Non-pigmented ciliary epithelial cell (primary cell): ENCODE results near the gene CITED4.

Experiments used
- DNase-seq: peaks from one replicate; pipeline ENCODE4 v3.0.0-alpha.2; 2010; ENCODE audit warnings: low read depth

CITED4 gene

GRCh38 chr1:40886318-40887011 is 24.3 kb upstream of the CITED4 start:
- no peak for DNase-seq

DNA sequence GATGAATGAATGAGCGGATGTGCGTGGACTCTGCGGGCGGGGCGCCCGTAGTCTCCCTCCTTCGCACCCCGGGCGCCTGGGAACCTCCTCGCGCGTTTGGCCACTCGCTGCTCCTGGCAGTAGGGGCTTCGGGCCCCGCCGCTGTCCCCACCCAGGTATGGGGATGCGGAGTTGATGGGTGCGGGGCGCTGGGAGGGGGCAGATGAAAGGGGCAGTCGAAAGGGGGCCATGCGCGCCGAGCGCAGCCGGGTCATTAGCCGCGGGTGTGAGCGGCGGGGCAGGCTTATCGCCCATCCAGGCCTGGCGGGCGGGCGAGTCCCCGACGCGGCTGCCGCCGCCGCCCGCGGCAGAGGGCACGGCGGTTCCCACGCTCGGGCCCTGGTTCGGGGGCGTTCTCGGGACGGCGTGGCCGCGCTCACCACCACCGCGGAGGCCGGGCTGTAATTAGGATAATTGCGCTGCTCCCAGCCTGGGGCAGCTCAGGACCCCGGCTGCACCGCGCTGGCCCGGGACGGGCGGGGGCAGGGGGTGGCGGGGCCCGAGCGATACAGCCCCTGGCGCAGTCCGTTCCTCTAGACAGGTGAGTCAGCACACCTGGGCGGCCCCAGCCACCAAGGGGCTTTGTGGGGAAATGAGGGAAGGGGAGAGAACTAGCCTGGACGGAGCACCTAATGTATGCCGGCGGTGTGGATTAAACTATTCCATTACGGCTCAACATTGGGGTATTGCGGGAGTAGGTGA is 22.1 kb upstream of the CITED4 start:
- DNase-seq = no peak

- no peak for DNase-seq
Observed at GRCh38 chr1:40880813-40881549, 18.8 kb upstream of the CITED4 start.

GRCh38 chr1:40879482-40880175 is 17.5 kb upstream of the CITED4 start:
- DNase-seq = no peak

GRCh38 chr1:40878906-40879305 is 16.7 kb upstream of the CITED4 start:
- no peak for DNase-seq

DNA sequence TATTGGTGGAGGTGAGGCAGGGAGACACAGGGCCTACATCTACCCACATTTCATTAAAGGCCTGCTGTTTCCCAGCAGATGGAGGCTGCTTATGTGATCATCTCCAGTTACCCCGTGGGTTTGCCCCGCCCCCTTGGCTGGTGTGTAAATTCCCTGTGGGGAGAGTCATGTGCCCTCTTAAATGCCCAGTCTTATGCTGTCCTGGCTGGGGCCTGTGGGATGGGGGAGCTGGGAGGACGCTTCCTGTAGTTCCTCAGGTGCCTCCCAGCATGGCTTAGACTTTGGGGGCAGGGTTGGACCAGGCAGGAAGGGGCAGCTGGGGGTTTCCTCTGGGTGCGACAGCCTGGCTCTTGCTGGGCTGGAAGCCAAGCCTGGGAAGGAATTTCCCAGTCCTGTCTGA is 15.5 kb upstream of the CITED4 start:
- no peak for DNase-seq

DNA sequence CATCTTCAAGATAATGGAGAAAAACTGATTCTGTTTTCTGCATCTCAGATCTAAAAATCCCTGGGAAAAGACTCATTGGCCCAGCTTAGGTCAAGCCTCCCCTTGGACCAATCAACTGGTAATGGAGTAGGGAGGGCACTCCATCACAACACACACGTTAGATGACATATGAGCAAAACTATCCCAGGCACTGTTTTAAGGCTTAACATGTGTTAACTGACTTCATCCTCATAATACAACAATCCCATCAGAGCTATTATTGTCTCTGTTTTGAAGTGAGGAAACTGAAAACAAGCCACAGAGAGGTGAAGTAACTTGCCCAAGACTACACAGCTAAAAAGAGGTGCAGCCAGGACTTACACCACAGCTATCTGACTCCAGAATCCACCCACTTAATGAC is 14.7 kb upstream of the CITED4 start:
- no peak for DNase-seq

DNA sequence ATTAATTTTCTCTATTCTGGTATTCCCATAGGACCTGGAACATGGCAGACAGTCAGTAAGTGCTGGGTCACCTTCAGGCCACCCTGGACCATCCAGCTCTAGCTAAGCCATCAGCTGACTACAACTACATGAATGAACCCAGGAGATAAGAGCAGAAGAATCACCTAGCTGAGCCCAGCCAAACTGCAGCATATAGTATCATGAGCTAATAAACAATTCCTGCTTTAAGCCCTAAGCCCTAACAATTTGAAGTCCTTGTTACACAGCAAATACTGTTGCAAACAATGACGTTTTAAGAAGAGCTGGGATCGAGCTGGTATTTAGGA is 14.2 kb upstream of the CITED4 start:
- no peak for DNase-seq

GRCh38 chr1:40873863-40874472 is 11.8 kb upstream of the CITED4 start:
- no peak for DNase-seq

DNA sequence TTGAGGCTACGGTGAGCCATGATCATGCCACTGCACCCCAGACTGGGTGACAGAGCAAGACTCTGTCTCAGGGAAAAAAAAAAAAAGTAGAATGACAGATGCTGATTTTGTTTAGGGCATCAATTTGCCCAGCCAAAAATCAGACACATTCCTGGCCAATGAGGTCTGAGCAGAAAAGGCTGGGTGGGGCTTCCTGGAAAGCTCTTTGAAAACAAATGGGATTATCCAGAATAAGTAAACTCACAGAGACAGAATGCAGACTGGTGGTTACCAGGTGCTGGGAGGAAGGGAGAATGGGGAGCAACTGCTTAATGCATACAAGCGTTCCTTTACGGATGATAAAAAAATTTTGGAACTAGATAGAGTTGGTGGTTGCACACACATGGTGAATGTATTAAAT is 10.1 kb upstream of the CITED4 start:
- no peak for DNase-seq

GRCh38 chr1:40870135-40870728 is 8.1 kb upstream of the CITED4 start:
- no peak for DNase-seq

- DNase-seq = peak; percentile 70
Observed at GRCh38 chr1:40868051-40868723, 6.0 kb upstream of the CITED4 start.

- DNase-seq = no peak
Observed at GRCh38 chr1:40861224-40862003, 749 bp downstream of the CITED4 start.

DNA sequence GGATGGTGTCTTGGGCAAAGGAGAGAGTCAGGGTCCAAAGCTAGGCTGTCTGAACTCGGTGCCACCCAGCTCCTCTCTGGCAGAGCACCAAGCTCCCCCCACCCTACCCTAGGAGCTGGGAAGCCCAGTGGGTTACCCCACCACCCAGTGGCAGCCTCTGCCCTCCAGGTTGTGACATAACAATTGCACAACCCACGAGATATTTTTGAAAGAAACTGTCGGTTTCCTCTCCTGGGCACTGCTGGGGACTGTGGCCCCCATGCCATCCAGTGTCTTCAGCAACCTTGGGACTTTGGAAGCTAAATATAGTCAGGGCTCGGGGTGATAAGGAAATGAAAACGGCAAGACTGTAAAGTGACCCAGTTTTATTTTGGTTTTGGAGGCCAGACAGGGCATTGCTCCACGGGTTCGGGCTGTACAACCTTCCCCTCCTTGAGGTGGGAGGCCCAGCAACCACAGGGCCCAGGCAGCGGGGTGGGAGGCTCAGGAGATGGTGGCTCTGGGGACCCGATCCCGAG is 1.4 kb downstream of the CITED4 start:
- DNase-seq = no peak

DNA sequence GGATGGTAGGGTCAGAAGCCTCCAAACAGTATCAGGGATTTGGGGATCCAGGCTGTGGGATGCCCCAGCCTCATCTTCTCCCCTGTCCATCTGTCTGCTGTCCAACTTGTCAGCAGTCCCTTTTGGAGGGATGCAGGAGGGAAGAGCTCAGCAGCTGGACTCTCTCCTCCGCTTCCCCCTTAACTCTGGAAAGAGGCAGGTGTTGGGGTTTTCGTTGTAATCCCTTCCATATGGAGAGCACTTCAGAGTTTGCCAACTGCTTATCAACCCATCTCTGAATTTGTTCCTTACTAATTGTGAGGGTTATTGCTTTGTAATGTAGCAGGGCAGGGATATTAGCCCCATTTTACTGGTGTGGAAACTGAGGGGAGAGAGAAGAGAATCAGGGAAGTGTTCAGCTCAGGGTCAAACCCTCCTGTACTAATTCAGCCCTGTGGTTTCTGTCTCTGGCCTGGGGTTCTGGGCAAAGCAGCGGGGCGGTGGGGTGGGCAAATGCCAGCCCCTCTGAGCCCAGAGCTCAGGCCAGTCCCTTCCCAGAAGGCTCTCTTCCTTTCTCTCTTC is 3.2 kb downstream of the CITED4 start:
- DNase-seq = no peak

- no peak for DNase-seq
Observed at GRCh38 chr1:40857737-40858136, 4.4 kb downstream of the CITED4 start.

DNA sequence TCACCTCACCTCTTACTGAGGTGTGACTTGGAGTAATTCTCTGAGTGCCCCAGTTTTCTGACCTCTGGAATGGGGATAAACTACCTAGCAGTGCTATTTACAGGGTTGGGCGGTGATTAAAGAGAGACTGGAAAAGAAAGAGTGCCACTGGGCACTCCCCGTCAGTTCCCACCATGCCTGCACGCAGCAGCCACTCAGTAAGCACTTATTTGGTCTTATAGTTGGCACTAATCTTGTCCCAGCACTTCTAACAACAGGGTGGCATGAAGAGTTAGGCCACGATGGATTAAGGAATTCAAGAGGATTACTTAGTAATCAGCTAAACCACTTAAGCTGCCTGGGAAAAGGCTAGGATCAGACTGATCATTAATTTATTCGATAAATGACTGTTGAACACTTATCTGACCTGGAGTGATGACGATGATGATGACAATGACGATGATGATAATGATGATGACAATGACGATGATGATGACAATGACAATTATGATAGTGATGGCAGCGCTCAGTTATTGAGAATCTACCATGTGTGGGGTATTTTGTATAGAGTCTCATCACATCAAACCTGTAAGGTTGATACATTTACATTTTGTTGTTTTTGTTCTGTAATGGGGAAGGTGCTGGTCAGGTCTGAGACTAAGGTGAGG is 5.4 kb downstream of the CITED4 start:
- DNase-seq = no peak

DNA sequence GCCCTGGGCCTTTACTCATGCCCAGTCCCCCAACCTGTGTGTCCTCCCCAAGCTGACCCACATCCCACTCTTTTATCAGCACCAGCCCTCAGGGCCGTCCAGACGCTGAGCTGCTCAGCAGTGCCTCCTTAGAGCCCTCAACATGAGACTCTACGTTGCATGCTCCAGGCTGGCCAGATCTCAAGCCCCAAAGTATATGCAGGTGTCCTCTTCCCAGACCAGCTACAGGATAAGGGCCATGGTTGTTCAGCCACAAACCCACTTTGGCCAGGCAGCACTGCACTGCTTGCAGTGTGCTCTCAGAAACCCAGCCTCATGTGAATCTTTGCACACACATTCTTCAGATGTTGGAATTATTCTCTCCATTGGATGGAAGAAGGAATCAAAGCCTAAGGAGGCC is 6.0 kb downstream of the CITED4 start:
- no peak for DNase-seq

- no peak for DNase-seq
Observed at GRCh38 chr1:40855513-40855912, 6.7 kb downstream of the CITED4 start.

GRCh38 chr1:40853885-40854170 is 8.3 kb downstream of the CITED4 start:
- DNase-seq = no peak
